Epithelial cell of esophagus (primary cell): ENCODE measurements around the gene UNC13C.

ENCODE experiments used
- DNase-seq: peaks from one replicate; pipeline ENCODE4 v3.0.0; 2010; ENCODE audit warnings: low read depth
- H3K4me3 ChIP-seq: 2 replicates; pipeline ENCODE4 v1.5.1; 2011; ENCODE audit warnings: mild to moderate bottlenecking, low read length, control low read depth
- TF ChIP-seq, protein P1 (sequence below): IDR thresholded peaks from 2 replicates; pipeline ENCODE4 v1.5.1; 2011; ENCODE audit warnings: low read depth, mild to moderate bottlenecking, low read length, control low read depth, inconsistent platforms; ENCODE audit not compliant: insufficient read depth; ENCODE audit errors: missing control alignments

The UNC13C gene

DNA sequence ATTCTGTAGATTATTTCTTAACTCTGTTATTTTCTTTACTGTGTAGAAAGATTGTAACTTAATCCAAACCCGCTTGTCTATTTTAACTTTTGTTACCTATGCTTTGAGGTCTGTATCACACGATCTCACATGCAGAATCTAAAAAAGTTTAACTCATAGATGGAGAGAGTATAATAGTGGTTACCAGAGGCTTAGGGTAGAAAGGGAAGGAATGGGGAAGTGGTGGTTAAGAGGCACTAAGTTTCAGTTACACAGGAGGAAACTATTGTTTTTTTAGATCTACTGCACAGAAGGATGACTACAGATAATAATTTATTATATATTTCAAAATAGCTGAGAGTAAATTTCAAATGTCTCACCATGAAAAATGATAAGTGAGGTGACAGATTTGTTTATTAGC, 703.3 kb downstream of the UNC13C start:
- TF ChIP-seq, protein P1, sequence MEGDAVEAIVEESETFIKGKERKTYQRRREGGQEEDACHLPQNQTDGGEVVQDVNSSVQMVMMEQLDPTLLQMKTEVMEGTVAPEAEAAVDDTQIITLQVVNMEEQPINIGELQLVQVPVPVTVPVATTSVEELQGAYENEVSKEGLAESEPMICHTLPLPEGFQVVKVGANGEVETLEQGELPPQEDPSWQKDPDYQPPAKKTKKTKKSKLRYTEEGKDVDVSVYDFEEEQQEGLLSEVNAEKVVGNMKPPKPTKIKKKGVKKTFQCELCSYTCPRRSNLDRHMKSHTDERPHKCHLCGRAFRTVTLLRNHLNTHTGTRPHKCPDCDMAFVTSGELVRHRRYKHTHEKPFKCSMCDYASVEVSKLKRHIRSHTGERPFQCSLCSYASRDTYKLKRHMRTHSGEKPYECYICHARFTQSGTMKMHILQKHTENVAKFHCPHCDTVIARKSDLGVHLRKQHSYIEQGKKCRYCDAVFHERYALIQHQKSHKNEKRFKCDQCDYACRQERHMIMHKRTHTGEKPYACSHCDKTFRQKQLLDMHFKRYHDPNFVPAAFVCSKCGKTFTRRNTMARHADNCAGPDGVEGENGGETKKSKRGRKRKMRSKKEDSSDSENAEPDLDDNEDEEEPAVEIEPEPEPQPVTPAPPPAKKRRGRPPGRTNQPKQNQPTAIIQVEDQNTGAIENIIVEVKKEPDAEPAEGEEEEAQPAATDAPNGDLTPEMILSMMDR, result no peak
- H3K4me3 ChIP-seq, result no peak overlapping the region
- no peak for DNase-seq
